Suprapubic skin (tissue), 4 donors: ENCODE data around the gene IGFN1.

ENCODE experiments used
- EP300 ChIP-seq: sonication (generic); formaldehyde crosslinking; IDR thresholded peaks from one replicate; pipeline ENCODE4 v1.6.1; 2017; ENCODE audit warnings: antibody characterized with exemption
- POLR2A ChIP-seq, 2 donors: fragments of 450-650 bp; IDR thresholded peaks; one replicate each; pipeline ENCODE4 v1.6.1; 2017; ENCODE audit warnings: antibody characterized with exemption in 2 of 2, mild to moderate bottlenecking in 2 of 2, moderate library complexity in 2 of 2
- POLR2AphosphoS5 ChIP-seq, 3 donors: sonication (generic); formaldehyde crosslinking; IDR thresholded peaks; one replicate each; pipeline ENCODE4 v1.6.1; 2017; ENCODE audit warnings: antibody characterized with exemption in 3 of 3
- TF ChIP-seq, protein P1 (sequence below), 2 donors: fragments of 200-600 bp in 1 of 2; fragments of 450-650 bp in 1 of 2; sonication (generic) in 1 of 2; IDR thresholded peaks; one replicate each; pipeline ENCODE4 v1.5.1; 2016 to 2019; ENCODE audit warnings: antibody characterized with exemption in 2 of 2, mild to moderate bottlenecking in 1 of 2, moderate library complexity in 1 of 2

- TF ChIP-seq, protein P1, sequence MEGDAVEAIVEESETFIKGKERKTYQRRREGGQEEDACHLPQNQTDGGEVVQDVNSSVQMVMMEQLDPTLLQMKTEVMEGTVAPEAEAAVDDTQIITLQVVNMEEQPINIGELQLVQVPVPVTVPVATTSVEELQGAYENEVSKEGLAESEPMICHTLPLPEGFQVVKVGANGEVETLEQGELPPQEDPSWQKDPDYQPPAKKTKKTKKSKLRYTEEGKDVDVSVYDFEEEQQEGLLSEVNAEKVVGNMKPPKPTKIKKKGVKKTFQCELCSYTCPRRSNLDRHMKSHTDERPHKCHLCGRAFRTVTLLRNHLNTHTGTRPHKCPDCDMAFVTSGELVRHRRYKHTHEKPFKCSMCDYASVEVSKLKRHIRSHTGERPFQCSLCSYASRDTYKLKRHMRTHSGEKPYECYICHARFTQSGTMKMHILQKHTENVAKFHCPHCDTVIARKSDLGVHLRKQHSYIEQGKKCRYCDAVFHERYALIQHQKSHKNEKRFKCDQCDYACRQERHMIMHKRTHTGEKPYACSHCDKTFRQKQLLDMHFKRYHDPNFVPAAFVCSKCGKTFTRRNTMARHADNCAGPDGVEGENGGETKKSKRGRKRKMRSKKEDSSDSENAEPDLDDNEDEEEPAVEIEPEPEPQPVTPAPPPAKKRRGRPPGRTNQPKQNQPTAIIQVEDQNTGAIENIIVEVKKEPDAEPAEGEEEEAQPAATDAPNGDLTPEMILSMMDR (IDR thresholded peaks at IDR 0.05) = no peak
- no peak for TF ChIP-seq POLR2A (IDR thresholded peaks at IDR 0.05)
- peak in 2 of 3 donors; percentile 40 to 52 for TF ChIP-seq POLR2AphosphoS5 (IDR thresholded peaks at IDR 0.05)
- no peak for TF ChIP-seq EP300
Measured at GRCh38 chr1:201266774-201267173, 76.2 kb downstream of the IGFN1 start.
